PFSK-1 (cell line): ENCODE results near the gene DENND2A.

Source experiments
- POLR2AphosphoS5 ChIP-seq: IDR thresholded peaks from 2 replicates; pipeline ENCODE4 v1.6.1; 2012; ENCODE audit warnings: low read depth, mild to moderate bottlenecking, control low read depth, low read length, moderate library complexity
- REST ChIP-seq, 2 experiments: IDR thresholded peaks; 2 replicates each; pipeline versions ENCODE4 v1.6.1 to v1.8.0; 2011 to 2012; ENCODE audit warnings: low read depth in 2 of 2, low read length in 2 of 2, control low read depth in 1 of 2, inconsistent platforms in 1 of 2, mild to moderate bottlenecking in 1 of 2, moderate library complexity in 1 of 2; ENCODE audit not compliant: insufficient read depth in 1 of 2
- TAF1 ChIP-seq: IDR thresholded peaks from 2 replicates; pipeline ENCODE4 v1.6.1; 2012; ENCODE audit warnings: low read length, control low read depth, borderline replicate concordance; ENCODE audit not compliant: insufficient read depth

DNA sequence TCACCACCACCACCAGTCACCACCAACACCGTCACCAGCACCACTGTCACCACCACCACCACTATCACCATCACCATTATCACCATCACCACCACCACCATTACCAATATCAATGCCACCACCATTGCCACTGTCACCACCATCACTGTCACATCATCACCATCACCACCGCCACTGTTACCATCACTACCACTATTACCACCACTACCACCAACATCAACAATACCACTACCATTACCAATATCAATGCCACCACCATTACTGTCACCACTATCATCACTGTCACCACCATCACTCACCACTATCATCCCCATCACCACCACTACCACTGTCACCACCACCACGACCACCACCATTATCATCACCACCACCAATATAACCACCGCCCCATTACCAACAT is 14.0 kb upstream of the DENND2A start:
- TF ChIP-seq REST (IDR thresholded peaks at IDR 0.05; ENCODE audit: insufficient read depth in 1 of 2, low read depth in 2 of 2, low read length in 2 of 2) (no peak), TAF1 (no peak), POLR2AphosphoS5 (no peak)
